HEK293 (cell line): ENCODE results near the gene KCNH5.

ENCODE experiments used
- CTCF ChIP-seq: fragments of 450-650 bp; formaldehyde crosslinking; IDR thresholded peaks from 2 replicates; pipeline ENCODE4 v1.5.1; 2016; ENCODE audit warnings: missing biosample characterization, missing genetic modification characterization
- TCF7L2 ChIP-seq: IDR thresholded peaks from 2 replicates; pipeline ENCODE4 v1.6.1; 2011; ENCODE audit warnings: low read depth, mild to moderate bottlenecking, inconsistent platforms, low read length, moderate library complexity, borderline replicate concordance
- YY1 ChIP-seq: fragments of 450-650 bp; formaldehyde crosslinking; IDR thresholded peaks from 2 replicates; pipeline ENCODE4 v1.5.1; 2018; ENCODE audit warnings: missing biosample characterization, missing genetic modification characterization
- YY2 ChIP-seq: fragments of 450-650 bp; formaldehyde crosslinking; IDR thresholded peaks from 2 replicates; pipeline ENCODE4 v1.5.1; 2016; ENCODE audit warnings: missing biosample characterization, missing genetic modification characterization
- ZNF202 ChIP-seq: fragments of 450-650 bp; formaldehyde crosslinking; IDR thresholded peaks from 2 replicates; pipeline ENCODE4 v1.5.1; 2016; ENCODE audit warnings: missing biosample characterization, missing genetic modification characterization, borderline replicate concordance
- ZNF24 ChIP-seq: fragments of 450-650 bp; formaldehyde crosslinking; IDR thresholded peaks from 2 replicates; pipeline ENCODE4 v1.5.1; 2016; ENCODE audit warnings: missing biosample characterization, missing genetic modification characterization
- ZNF549 ChIP-seq: fragments of 450-650 bp; IDR thresholded peaks from 2 replicates; pipeline ENCODE4 v1.5.1; 2018; ENCODE audit warnings: missing biosample characterization, missing genetic modification characterization, mild to moderate bottlenecking, inconsistent platforms, moderate library complexity
- ZNF626 ChIP-seq: fragments of 450-650 bp; sonication (Bioruptor Pico); formaldehyde crosslinking; IDR thresholded peaks from 2 replicates; pipeline ENCODE4 v1.5.1; 2018; ENCODE audit warnings: missing biosample characterization, missing genetic modification characterization, inconsistent platforms
- TF ChIP-seq, protein P1 (sequence below): fragments of 450-650 bp; formaldehyde crosslinking; IDR thresholded peaks from 2 replicates; pipeline ENCODE4 v1.5.1; 2016; ENCODE audit warnings: missing biosample characterization, missing genetic modification characterization, low read depth
- TF ChIP-seq, protein P2 (sequence below): sonication (generic); formaldehyde crosslinking; IDR thresholded peaks from 2 replicates; pipeline ENCODE4 v1.8.1; 2022; ENCODE audit warnings: mild to moderate bottlenecking, moderate library complexity, missing genetic modification reagents

DNA sequence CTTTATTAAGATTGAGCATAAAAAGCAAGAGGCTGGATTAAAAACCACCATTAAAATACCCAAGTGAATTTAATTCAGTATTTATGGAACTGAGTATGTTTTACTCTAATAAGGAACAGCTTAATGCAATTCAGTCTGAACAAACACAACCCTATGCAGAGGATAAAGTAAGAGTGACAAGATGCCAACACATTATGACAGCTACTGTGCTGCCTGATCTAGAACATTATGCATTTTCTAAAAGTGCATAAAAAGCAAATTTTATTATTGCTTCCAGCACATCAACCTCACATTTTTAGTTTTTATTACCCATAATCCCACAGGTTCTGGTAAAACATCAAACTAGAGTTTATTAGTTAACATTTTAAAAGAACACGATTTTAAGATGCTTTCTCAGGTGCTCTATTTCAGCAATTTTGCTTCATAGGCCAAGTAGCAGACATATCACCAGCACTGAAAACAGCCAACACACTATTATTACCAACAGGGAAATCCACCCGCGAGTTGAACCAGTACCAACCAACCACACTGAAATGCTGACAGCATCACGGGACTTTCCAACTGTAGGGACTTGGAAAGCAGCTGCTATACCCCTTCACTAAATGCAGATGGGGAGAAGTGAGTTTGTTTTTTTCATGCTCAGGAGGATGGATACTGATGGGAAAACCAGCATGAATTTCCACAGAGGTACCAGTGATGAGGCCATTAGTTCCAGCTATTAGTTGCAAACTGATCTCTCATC, 372.1 kb downstream of the KCNH5 start:
- no peak for TF ChIP-seq YY1
- TF ChIP-seq, protein P1, sequence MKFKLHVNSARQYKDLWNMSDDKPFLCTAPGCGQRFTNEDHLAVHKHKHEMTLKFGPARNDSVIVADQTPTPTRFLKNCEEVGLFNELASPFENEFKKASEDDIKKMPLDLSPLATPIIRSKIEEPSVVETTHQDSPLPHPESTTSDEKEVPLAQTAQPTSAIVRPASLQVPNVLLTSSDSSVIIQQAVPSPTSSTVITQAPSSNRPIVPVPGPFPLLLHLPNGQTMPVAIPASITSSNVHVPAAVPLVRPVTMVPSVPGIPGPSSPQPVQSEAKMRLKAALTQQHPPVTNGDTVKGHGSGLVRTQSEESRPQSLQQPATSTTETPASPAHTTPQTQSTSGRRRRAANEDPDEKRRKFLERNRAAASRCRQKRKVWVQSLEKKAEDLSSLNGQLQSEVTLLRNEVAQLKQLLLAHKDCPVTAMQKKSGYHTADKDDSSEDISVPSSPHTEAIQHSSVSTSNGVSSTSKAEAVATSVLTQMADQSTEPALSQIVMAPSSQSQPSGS = no peak
- TF ChIP-seq CTCF (tag by site-specific recombination) = no peak
- no peak for TF ChIP-seq ZNF202
- TF ChIP-seq ZNF549 (tag by site-specific recombination) = no peak
- no peak for TF ChIP-seq YY2
- TF ChIP-seq ZNF626 = no peak
- no peak for TF ChIP-seq ZNF24 (tag by site-specific recombination)
- no peak for TF ChIP-seq TCF7L2
- TF ChIP-seq, protein P2, sequence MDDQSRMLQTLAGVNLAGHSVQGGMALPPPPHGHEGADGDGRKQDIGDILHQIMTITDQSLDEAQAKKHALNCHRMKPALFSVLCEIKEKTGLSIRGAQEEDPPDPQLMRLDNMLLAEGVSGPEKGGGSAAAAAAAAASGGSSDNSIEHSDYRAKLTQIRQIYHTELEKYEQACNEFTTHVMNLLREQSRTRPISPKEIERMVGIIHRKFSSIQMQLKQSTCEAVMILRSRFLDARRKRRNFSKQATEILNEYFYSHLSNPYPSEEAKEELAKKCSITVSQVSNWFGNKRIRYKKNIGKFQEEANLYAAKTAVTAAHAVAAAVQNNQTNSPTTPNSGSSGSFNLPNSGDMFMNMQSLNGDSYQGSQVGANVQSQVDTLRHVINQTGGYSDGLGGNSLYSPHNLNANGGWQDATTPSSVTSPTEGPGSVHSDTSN (CRISPR knock-in tag) = no peak
